Aorta (tissue), 5 donors: Measurements from ENCODE around the gene SLAMF8. TPM values are rescaled to one million over a fixed set of nuclear protein-coding genes. Genes with fewer than 3 reads are reported as not detected.

Experiments
- ATAC-seq: fragments of 200-7000 bp; cut with Tn5 transposase; one replicate; pipeline ENCODE4 v1.9.1; 2022; ENCODE audit warnings: moderate library complexity; ENCODE audit not compliant: low FRiP score
- DNase-seq, 2 donors: peaks; one replicate each; pipeline ENCODE4 v3.0.0-alpha.2; 2020
- H3K27ac ChIP-seq, 2 donors: one replicate each; pipeline ENCODE4 v1.5.1; 2013; ENCODE audit warnings: low read length in 2 of 2, mild to moderate bottlenecking in 2 of 2, moderate library complexity in 2 of 2, control low read depth in 1 of 2, inconsistent platforms in 1 of 2, low read depth in 1 of 2
- H3K27me3 ChIP-seq, 2 donors: one replicate each; pipeline ENCODE4 v1.6.1; 2013; ENCODE audit warnings: control low read depth in 1 of 2, low read length in 1 of 2, mild to moderate bottlenecking in 1 of 2, moderate library complexity in 1 of 2; ENCODE audit not compliant: insufficient read depth in 2 of 2, control insufficient read depth in 1 of 2
- H3K36me3 ChIP-seq, 2 donors: one replicate each; pipeline ENCODE4 v1.6.1; 2013; ENCODE audit warnings: control low read depth in 1 of 2, low read length in 1 of 2, mild to moderate bottlenecking in 1 of 2; ENCODE audit not compliant: insufficient read depth in 2 of 2, control insufficient read depth in 1 of 2
- H3K4me1 ChIP-seq, 2 donors: one replicate each; pipeline ENCODE4 v1.6.1; 2013; ENCODE audit warnings: low read length in 2 of 2, control low read depth in 1 of 2, mild to moderate bottlenecking in 1 of 2, moderate library complexity in 1 of 2; ENCODE audit not compliant: insufficient read depth in 2 of 2, control insufficient read depth in 1 of 2
- H3K4me3 ChIP-seq, 2 donors: one replicate each; pipeline ENCODE4 v1.5.1; 2013; ENCODE audit warnings: low read length in 2 of 2, control low read depth in 1 of 2, mild to moderate bottlenecking in 1 of 2
- H3K9me3 ChIP-seq: one replicate; pipeline ENCODE4 v1.6.1; 2013; ENCODE audit warnings: mild to moderate bottlenecking, low read length; ENCODE audit not compliant: control insufficient read depth
- WGBS, 2 donors: extraction: QIAGEN DNeasy Blood & Tissue Kit; methylation state at CpG; one replicate each; pipeline ENCODE4 v1.1.7; 2013; 5-methylcytosine and 5-hydroxymethylcytosine counted together
- intact Hi-C, 2 donors: fragments of 100-400 bp; cut with DNase I; formaldehyde crosslinking; loops; one replicate each; pipeline versions ENCODE4 v1.14.2 to v1.15.0; 2022
- long read RNA-seq, 2 donors: library from polyadenylated mRNA; unstranded; transcript quantifications; one replicate each; pipeline ENCODE4 v2.0.0, GENCODE V29; 2020 to 2021
- polyA plus RNA-seq, 2 donors: library from polyadenylated mRNA; stranded (reverse); fragments of 200-250 nt; gene quantifications; one replicate each; pipeline ENCODE4 v1.2.3, GENCODE V29; 2013
- total RNA-seq, 2 donors: library from RNA; stranded (reverse); fragmentation: NEBNext Ultra II Directional; extraction: Animal tissue kit (Norgen Biotek cat#: 25700); gene quantifications; one replicate each; pipeline ENCODE4 v1.2.1, GENCODE V29; 2021
- donor health status: healthy with polysubstance abuse.
- donor health status: Bipolar disorder and iron deficiency.
- donor health status: DM: no; HTN: no; CAD: no.
- donor health status: DM: no; HTN: no; CAD: no.
- donor health status: DM: yes; HTN: yes; CAD: no.

The SLAMF8 gene
- total RNA-seq = 10 to 100 TPM in 1 of 2 donors, 1 to 10 TPM in 1; 8.0 to 12.8 TPM
- 1 to 10 TPM; 1.3 to 3.9 TPM for polyA plus RNA-seq
- long read RNA-seq, donor 1, transcript SLAMF8-201 (5 exons, 2,996 nt) = major isoform, 5 of 12 reads
- long read RNA-seq, donor 1, partial matches to known transcripts = 2 of 12 reads
- long read RNA-seq, donor 1, other reads (novel, unspliced or antisense) = 5 of 12 reads
- long read RNA-seq, donor 2, partial matches to known transcripts = 0 of 3 reads
- long read RNA-seq, donor 2, other reads (novel, unspliced or antisense) = 0 of 3 reads

- no peaks in the 10 kb centered on the region for H3K4me1 ChIP-seq
- no peaks in the 10 kb centered on the region for H3K36me3 ChIP-seq
- 71% methylated on average over 11 of the region's 11 CpGs for WGBS, 2 donors
- no peaks in the 10 kb centered on the region for H3K27me3 ChIP-seq
- H3K9me3 ChIP-seq = no peaks in the 10 kb centered on the region
- no peak within 1 kb of the TSS for H3K27ac ChIP-seq
- ATAC-seq (no peak), DNase-seq (peak in 1 of 2 donors; percentile 81)
- intact Hi-C loops = no loop called here
- no peak within 1 kb of the TSS for H3K4me3 ChIP-seq
Observed at GRCh38 chr1:159826441-159827101, at the start of gene SLAMF8. Gene SLAMF8 (plus strand): TSS chr1:159826873. CDS start chr1:159826899, 26 bp downstream.

GRCh38 chr1:159778266-159778665 lies 48.4 kb upstream of the SLAMF8 start:
- Histone ChIP-seq H3K9me3 (no peaks in the 10 kb centered on the region), H3K27ac (no peak overlapping the region), H3K4me3 (no peak overlapping the region), H3K4me1 (peaks cover 0 to 7% of the 10 kb centered on the region in 2 donors), H3K36me3 (no peaks in the 10 kb centered on the region), H3K27me3 (no peaks in the 10 kb centered on the region)
- DNase-seq (no peak), ATAC-seq (no peak)
- 79 to 82% methylated on average over 4 of the region's 4 CpGs for WGBS, 2 donors
- intact Hi-C loops = no loop called here

- Histone ChIP-seq H3K9me3 (no peaks in the 10 kb centered on the region), H3K27me3 (no peaks in the 10 kb centered on the region), H3K4me3 (no peak overlapping the region), H3K27ac (no peak overlapping the region), H3K36me3 (no peaks in the 10 kb centered on the region), H3K4me1 (peaks cover 0 to 7% of the 10 kb centered on the region in 2 donors)
- ATAC-seq (no peak), DNase-seq (peak in 1 of 2 donors; percentile 61)
- WGBS, 2 donors = 43 to 50% methylated on average over 2 of the region's 2 CpGs
- intact Hi-C loops = no loop called here
Observed at GRCh38 chr1:159779403-159779851, 47.2 kb upstream of the SLAMF8 start.

GRCh38 chr1:159780583-159781582 lies 45.8 kb upstream of the SLAMF8 start, which contains the start of gene DUSP23:
Gene DUSP23 (plus strand): TSS chr1:159780962. CDS start chr1:159781101, 139 bp downstream.
- intact Hi-C loops = loop anchor here (5.0 kb wide), 3 partner anchors 111 to 251 kb away; partner anchors contain the start of gene PIGM (in 1 of the 2)
- ATAC-seq = peak; percentile 98

GRCh38 chr1:159781992-159782391 lies 44.7 kb upstream of the SLAMF8 start:
- WGBS, 2 donors = 96 to 97% methylated on average over 12 of the region's 12 CpGs
- ATAC-seq (no peak), DNase-seq (no peak)
- H3K4me1 ChIP-seq = peaks cover 0 to 7% of the 10 kb centered on the region in 2 donors
- no peaks in the 10 kb centered on the region for H3K9me3 ChIP-seq
- H3K4me3 ChIP-seq = no peak overlapping the region
- no peaks in the 10 kb centered on the region for H3K27me3 ChIP-seq
- H3K36me3 ChIP-seq = no peaks in the 10 kb centered on the region
- intact Hi-C loops = loop anchor here (5.0 kb wide), 3 partner anchors 110 to 250 kb away; partner anchors contain the start of gene PIGM (in 1 of the 2)
- H3K27ac ChIP-seq = no peak overlapping the region

More at GRCh38 chr1:159780583-159781582, 45.8 kb upstream of the SLAMF8 start, which contains the start of gene DUSP23:
- Histone ChIP-seq H3K27me3 (no peaks in the 10 kb centered on the region), H3K27ac (peak within 1 kb of the TSS; percentile 33 to 49), H3K36me3 (no peaks in the 10 kb centered on the region), H3K4me3 (peak within 1 kb of the TSS; percentile 39 to 70), H3K9me3 (no peaks in the 10 kb centered on the region), H3K4me1 (peaks cover 0 to 7% of the 10 kb centered on the region in 2 donors)
- 1% methylated on average over 69 to 88 of the region's 88 CpGs for WGBS, 2 donors
- DNase-seq = peak; percentile 99

- WGBS, 2 donors = 71 to 87% methylated on average over 1 of the region's 1 CpG
- no peaks in the 10 kb centered on the region for H3K9me3 ChIP-seq
- no peaks in the 10 kb centered on the region for H3K27me3 ChIP-seq
- ATAC-seq = no peak
- H3K4me3 ChIP-seq = no peak overlapping the region
- intact Hi-C loops = loop anchor here (5.0 kb wide), 3 partner anchors 109 to 249 kb away; partner anchors contain the start of gene PIGM (in 1 of the 2)
- no peaks in the 10 kb centered on the region for H3K36me3 ChIP-seq
- no peak for DNase-seq
- H3K27ac ChIP-seq = no peak overlapping the region
- H3K4me1 ChIP-seq = peaks cover 0 to 7% of the 10 kb centered on the region in 2 donors
Observed at GRCh38 chr1:159783724-159784123, 42.9 kb upstream of the SLAMF8 start.

GRCh38 chr1:159786465-159786864 lies 40.2 kb upstream of the SLAMF8 start:
- no peak for ATAC-seq
- 16 to 26% methylated on average over 3 of the region's 3 CpGs for WGBS, 2 donors
- H3K9me3 ChIP-seq = no peaks in the 10 kb centered on the region

GRCh38 chr1:159786966-159787365 lies 39.7 kb upstream of the SLAMF8 start:
- DNase-seq (no peak), ATAC-seq (no peak)
- 33 to 35% methylated on average over 3 of the region's 3 CpGs for WGBS, 2 donors
- H3K27me3 ChIP-seq = no peaks in the 10 kb centered on the region
- H3K4me3 ChIP-seq = no peak overlapping the region
- intact Hi-C loops = no loop called here
- no peak overlapping the region for H3K27ac ChIP-seq
- no peaks in the 10 kb centered on the region for H3K4me1 ChIP-seq
- no peaks in the 10 kb centered on the region for H3K9me3 ChIP-seq
- no peaks in the 10 kb centered on the region for H3K36me3 ChIP-seq

More at GRCh38 chr1:159786465-159786864, 40.2 kb upstream of the SLAMF8 start:
- Histone ChIP-seq H3K4me1 (no peaks in the 10 kb centered on the region), H3K27me3 (no peaks in the 10 kb centered on the region), H3K27ac (no peak overlapping the region), H3K4me3 (no peak overlapping the region), H3K36me3 (no peaks in the 10 kb centered on the region)
- intact Hi-C loops = no loop called here
- DNase-seq = no peak
